OCI-LY1 (cell line): Measurements from ENCODE around the gene TRPV5.

Experiments
- H2AFZ ChIP-seq: fragments of 200-600 bp; sonication (generic), shearing (Covaris generic); 2 replicates; pipeline ENCODE4 v1.6.0; 2014; ENCODE audit warnings: antibody characterized with exemption, mild to moderate bottlenecking, low read length
- H3F3A ChIP-seq: fragments of 200-600 bp; sonication (generic), shearing (Covaris generic); 2 replicates; pipeline ENCODE4 v1.6.0; 2014; ENCODE audit warnings: mild to moderate bottlenecking, antibody characterized with exemption, low read length, moderate library complexity; ENCODE audit not compliant: insufficient read depth
- H3K27ac ChIP-seq: fragments of 200-600 bp; sonication (generic); 2 replicates; pipeline ENCODE4 v1.5.1; 2014; ENCODE audit warnings: low read length, mixed run types, mild to moderate bottlenecking, low read depth; ENCODE audit not compliant: poor library complexity, severe bottlenecking
- H3K27me3 ChIP-seq: fragments of 200-600 bp; sonication (generic); 2 replicates; pipeline ENCODE4 v1.6.0; 2014; ENCODE audit warnings: antibody characterized with exemption, mild to moderate bottlenecking, low read length, moderate library complexity; ENCODE audit not compliant: insufficient read depth
- H3K36me3 ChIP-seq: fragments of 200-600 bp; sonication (generic); 2 replicates; pipeline ENCODE4 v1.6.1; 2014; ENCODE audit warnings: mild to moderate bottlenecking, antibody characterized with exemption, low read length, moderate library complexity, mixed read lengths; ENCODE audit not compliant: insufficient read depth
- H3K4me1 ChIP-seq: fragments of 200-600 bp; sonication (generic); 2 replicates; pipeline ENCODE4 v1.5.1; 2014; ENCODE audit warnings: mild to moderate bottlenecking, low read length, moderate library complexity; ENCODE audit not compliant: insufficient read depth, severe bottlenecking
- H3K4me2 ChIP-seq: fragments of 200-600 bp; sonication (generic), shearing (Covaris generic); 2 replicates; pipeline ENCODE4 v1.6.1; 2014; ENCODE audit warnings: low read length
- H3K4me3 ChIP-seq: fragments of 200-600 bp; sonication (generic); 2 replicates; pipeline ENCODE4 v1.5.1; 2014; ENCODE audit warnings: low read length, low read depth, mild to moderate bottlenecking, mixed read lengths; ENCODE audit not compliant: poor library complexity, severe bottlenecking
- H3K79me2 ChIP-seq: fragments of 200-600 bp; shearing (Covaris generic); 2 replicates; pipeline ENCODE4 v1.6.1; 2016; ENCODE audit warnings: mixed run types, low read length, mixed read lengths; ENCODE audit not compliant: insufficient read depth
- H3K9ac ChIP-seq: fragments of 200-600 bp; sonication (generic), shearing (Covaris generic); 2 replicates; pipeline ENCODE4 v1.6.1; 2014; ENCODE audit warnings: mild to moderate bottlenecking, low read length, mixed read lengths
- H3K9me2 ChIP-seq: fragments of 200-600 bp; sonication (generic), shearing (Covaris generic); 2 replicates; pipeline ENCODE4 v1.6.1; 2014; ENCODE audit warnings: low read depth, mild to moderate bottlenecking, low read length, mixed read lengths
- H3K9me3 ChIP-seq: fragments of 200-600 bp; shearing (Covaris generic); 2 replicates; pipeline ENCODE4 v1.6.1; 2014; ENCODE audit warnings: low read length, mixed read lengths
- H4K20me1 ChIP-seq: fragments of 200-600 bp; sonication (generic), shearing (Covaris generic); 2 replicates; pipeline ENCODE4 v1.6.0; 2016; ENCODE audit warnings: mild to moderate bottlenecking, low read length; ENCODE audit not compliant: insufficient read depth
- EZH2 ChIP-seq: fragments of 200-600 bp; sonication (generic), shearing (Covaris generic); IDR thresholded peaks from 2 replicates; pipeline ENCODE4 v1.8.0; 2017; ENCODE audit warnings: borderline replicate concordance, mixed run types, mild to moderate bottlenecking, antibody characterized with exemption, low read length, moderate library complexity, mixed read lengths
- TF ChIP-seq, protein P1 (sequence below): fragments of 200-600 bp; sonication (generic), shearing (Covaris generic); IDR thresholded peaks from 2 replicates; pipeline ENCODE4 v1.5.1; 2017; ENCODE audit warnings: mild to moderate bottlenecking, antibody characterized with exemption, low read length, moderate library complexity, mixed read lengths

The TRPV5 gene

DNA sequence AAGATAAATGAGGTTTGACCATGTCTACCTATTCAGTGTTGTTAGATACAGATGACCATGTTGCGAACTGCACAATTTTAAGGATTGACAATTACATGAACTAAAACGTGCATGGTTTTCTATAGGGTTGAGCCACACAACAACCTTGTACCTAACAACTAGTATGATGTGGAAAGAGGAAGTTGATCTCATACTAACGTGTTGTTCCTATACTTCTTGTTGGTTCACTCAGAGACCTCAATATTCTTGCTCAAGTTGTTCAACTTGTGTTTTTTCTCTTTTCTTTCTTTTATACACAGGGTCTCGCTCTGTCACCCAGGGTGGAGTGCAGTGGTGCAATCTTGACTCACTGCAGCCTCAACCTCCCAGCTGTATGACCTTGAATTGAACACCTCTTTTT is 34.7 kb upstream of the TRPV5 start:
- H3K9me2 ChIP-seq, result no peaks in the 10 kb centered on the region
- H3K79me2 ChIP-seq, result no peaks in the 10 kb centered on the region
- no peaks in the 10 kb centered on the region; the same call in 1 of the 2 replicates for H3K27me3 ChIP-seq
- no peak overlapping the region for H2AFZ ChIP-seq
- no peaks in the 10 kb centered on the region for H3K36me3 ChIP-seq
- no peaks in the 10 kb centered on the region for H4K20me1 ChIP-seq
- H3K4me2 ChIP-seq, result no peak overlapping the region
- no peaks in the 10 kb centered on the region for H3K4me1 ChIP-seq
- no peak overlapping the region for H3K27ac ChIP-seq
- no peaks in the 10 kb centered on the region for H3F3A ChIP-seq
- H3K9ac ChIP-seq, result no peak overlapping the region
- H3K4me3 ChIP-seq, result no peak overlapping the region
- H3K9me3 ChIP-seq, result no peaks in the 10 kb centered on the region
- TF ChIP-seq, protein P1, sequence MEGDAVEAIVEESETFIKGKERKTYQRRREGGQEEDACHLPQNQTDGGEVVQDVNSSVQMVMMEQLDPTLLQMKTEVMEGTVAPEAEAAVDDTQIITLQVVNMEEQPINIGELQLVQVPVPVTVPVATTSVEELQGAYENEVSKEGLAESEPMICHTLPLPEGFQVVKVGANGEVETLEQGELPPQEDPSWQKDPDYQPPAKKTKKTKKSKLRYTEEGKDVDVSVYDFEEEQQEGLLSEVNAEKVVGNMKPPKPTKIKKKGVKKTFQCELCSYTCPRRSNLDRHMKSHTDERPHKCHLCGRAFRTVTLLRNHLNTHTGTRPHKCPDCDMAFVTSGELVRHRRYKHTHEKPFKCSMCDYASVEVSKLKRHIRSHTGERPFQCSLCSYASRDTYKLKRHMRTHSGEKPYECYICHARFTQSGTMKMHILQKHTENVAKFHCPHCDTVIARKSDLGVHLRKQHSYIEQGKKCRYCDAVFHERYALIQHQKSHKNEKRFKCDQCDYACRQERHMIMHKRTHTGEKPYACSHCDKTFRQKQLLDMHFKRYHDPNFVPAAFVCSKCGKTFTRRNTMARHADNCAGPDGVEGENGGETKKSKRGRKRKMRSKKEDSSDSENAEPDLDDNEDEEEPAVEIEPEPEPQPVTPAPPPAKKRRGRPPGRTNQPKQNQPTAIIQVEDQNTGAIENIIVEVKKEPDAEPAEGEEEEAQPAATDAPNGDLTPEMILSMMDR, result no peak
- TF ChIP-seq EZH2, result no peak

DNA sequence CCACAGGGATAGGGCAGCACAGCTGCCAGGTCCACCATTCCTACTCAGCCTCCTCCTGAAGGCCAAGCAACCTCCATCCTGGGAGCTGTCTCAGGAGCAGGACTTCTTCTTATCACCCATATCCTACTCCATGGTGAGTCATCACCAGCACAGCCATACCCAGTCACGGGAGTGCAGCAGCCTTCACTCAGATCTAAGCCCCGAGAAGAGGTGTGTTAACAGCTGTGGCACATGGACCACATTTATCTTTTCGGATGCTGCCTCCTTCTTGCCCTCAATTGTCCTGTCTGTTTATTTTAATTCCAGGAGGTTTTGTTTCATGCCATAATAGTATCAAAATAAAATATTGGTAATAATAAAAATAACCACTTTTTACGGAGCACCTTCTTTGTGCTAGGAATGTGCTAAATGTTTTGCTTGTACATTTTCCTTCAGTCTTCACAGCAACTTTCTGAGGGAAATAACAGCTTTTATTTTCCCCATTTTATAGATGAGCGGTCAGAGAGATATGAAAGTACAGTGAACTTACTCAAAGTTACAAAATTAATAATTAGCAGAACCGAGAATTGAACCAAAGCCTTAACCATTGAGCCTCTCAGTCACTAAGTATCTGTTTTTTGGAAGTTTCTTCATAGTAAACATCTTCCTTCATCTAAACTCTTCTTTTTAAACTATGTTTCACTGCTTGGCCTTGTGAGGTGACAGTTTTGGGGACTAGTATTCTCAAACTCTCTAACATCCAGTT is 31.1 kb upstream of the TRPV5 start:
- Histone ChIP-seq H3K36me3 (no peaks in the 10 kb centered on the region), H3K4me1 (no peaks in the 10 kb centered on the region), H3K79me2 (no peaks in the 10 kb centered on the region), H3K27ac (no peak overlapping the region), H3K27me3 (no peaks in the 10 kb centered on the region; the same call in 1 of the 2 replicates), H3K9me3 (no peaks in the 10 kb centered on the region), H3K4me3 (no peak overlapping the region), H2AFZ (no peak overlapping the region), H3K9me2 (no peaks in the 10 kb centered on the region), H3K9ac (no peak overlapping the region), H4K20me1 (no peaks in the 10 kb centered on the region), H3F3A (no peaks in the 10 kb centered on the region), H3K4me2 (no peak overlapping the region)
- TF ChIP-seq EZH2, result no peak
- TF ChIP-seq, protein P1, result no peak

DNA sequence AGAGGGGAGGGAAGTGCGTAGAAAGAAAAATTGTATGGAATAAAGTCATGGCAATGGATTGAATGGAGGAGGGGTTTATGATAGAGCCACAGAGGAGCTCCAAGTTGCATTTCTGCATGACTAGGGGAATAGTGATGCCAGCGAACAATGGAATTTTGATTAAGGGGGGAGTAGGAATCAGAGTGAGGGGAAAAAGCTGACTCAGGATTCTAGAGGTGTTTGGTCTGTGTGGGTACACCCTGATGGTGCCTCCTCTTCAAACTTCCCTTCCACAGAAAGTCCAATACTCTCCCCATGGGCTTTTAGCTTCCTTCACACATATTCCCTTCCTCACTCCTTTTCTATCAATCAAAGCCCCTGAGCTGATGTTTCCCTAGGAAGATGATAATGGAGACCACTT is 30.4 kb upstream of the TRPV5 start:
- no peaks in the 10 kb centered on the region for H3K79me2 ChIP-seq
- no peak for TF ChIP-seq EZH2
- TF ChIP-seq, protein P1, result no peak
- H3F3A ChIP-seq, result no peaks in the 10 kb centered on the region

More for the DNA sequence above, 30.4 kb upstream of the TRPV5 start:
- Histone ChIP-seq H3K9me2 (no peaks in the 10 kb centered on the region), H3K4me3 (no peak overlapping the region), H2AFZ (no peak overlapping the region), H3K36me3 (no peaks in the 10 kb centered on the region), H3K4me2 (no peak overlapping the region), H3K4me1 (no peaks in the 10 kb centered on the region), H3K27ac (no peak overlapping the region), H4K20me1 (no peaks in the 10 kb centered on the region), H3K27me3 (no peaks in the 10 kb centered on the region; the same call in 1 of the 2 replicates), H3K9ac (no peak overlapping the region), H3K9me3 (no peaks in the 10 kb centered on the region)
